WTC11 (cell line): ENCODE measurements around the gene SERPINE1.
A peak's percentile ranks its signal among the peaks of the same experiment; 100 is the strongest.

ENCODE experiments used
- CTCF ChIP-seq: fragments of 200-600 bp; IDR thresholded peaks from 2 replicates; pipeline ENCODE4 v1.8.0; 2022; ENCODE audit warnings: antibody characterized with exemption
- ETV6 ChIP-seq: sonication (generic); formaldehyde crosslinking; IDR thresholded peaks from 2 replicates; pipeline ENCODE4 v1.8.1; 2022; ENCODE audit warnings: mild to moderate bottlenecking, missing genetic modification reagents
- IRF2 ChIP-seq: sonication (generic); formaldehyde crosslinking; IDR thresholded peaks from 2 replicates; pipeline ENCODE4 v1.8.0; 2022; ENCODE audit warnings: low read depth, missing genetic modification reagents, borderline replicate concordance
- JUN ChIP-seq: sonication (generic); formaldehyde crosslinking; IDR thresholded peaks from 2 replicates; pipeline ENCODE4 v1.8.0; 2023; ENCODE audit warnings: mild to moderate bottlenecking, missing genetic modification reagents
- RELA ChIP-seq: sonication (generic); formaldehyde crosslinking; IDR thresholded peaks from 2 replicates; pipeline ENCODE4 v1.8.1; 2022; ENCODE audit warnings: missing genetic modification reagents, mild to moderate bottlenecking, borderline replicate concordance
- USF1 ChIP-seq: sonication (generic); formaldehyde crosslinking; IDR thresholded peaks from 2 replicates; pipeline ENCODE4 v1.8.0; 2022; ENCODE audit warnings: mild to moderate bottlenecking, missing genetic modification reagents
- USF2 ChIP-seq: sonication (generic); formaldehyde crosslinking; IDR thresholded peaks from 2 replicates; pipeline ENCODE4 v1.8.1; 2023; ENCODE audit warnings: mild to moderate bottlenecking, missing genetic modification reagents, moderate library complexity
- ZBTB21 ChIP-seq: sonication (generic); formaldehyde crosslinking; IDR thresholded peaks from 2 replicates; pipeline ENCODE4 v1.8.1; 2023; ENCODE audit warnings: mild to moderate bottlenecking, missing genetic modification reagents, borderline replicate concordance
- ZNF121 ChIP-seq: sonication (generic); formaldehyde crosslinking; IDR thresholded peaks from 2 replicates; pipeline ENCODE4 v1.8.0; 2023; ENCODE audit warnings: missing genetic modification reagents

GRCh38 chr7:101099969-101100781 is 26.7 kb upstream of the SERPINE1 start:
- TF ChIP-seq CTCF: no peak
- no peak for TF ChIP-seq USF2 (CRISPR knock-in tag)
- 0 out of 2 replicates have a peak, but pooled peaks have one; percentile 25 for TF ChIP-seq ZNF121
- TF ChIP-seq IRF2 (CRISPR knock-in tag): no peak
- no peak; the same call in 1 of the 2 replicates for TF ChIP-seq USF1 (CRISPR knock-in tag)
- TF ChIP-seq RELA (CRISPR knock-in tag): no peak
- peak; percentile 79; the same call in 1 of the 2 replicates for TF ChIP-seq JUN
- TF ChIP-seq ETV6 (CRISPR knock-in tag): peak; percentile 55; the same call in 1 of the 2 replicates
- no peak for TF ChIP-seq ZBTB21 (CRISPR knock-in tag)
